ENCODE data around the gene TPRG1L.

TPRG1L gene

DNA sequence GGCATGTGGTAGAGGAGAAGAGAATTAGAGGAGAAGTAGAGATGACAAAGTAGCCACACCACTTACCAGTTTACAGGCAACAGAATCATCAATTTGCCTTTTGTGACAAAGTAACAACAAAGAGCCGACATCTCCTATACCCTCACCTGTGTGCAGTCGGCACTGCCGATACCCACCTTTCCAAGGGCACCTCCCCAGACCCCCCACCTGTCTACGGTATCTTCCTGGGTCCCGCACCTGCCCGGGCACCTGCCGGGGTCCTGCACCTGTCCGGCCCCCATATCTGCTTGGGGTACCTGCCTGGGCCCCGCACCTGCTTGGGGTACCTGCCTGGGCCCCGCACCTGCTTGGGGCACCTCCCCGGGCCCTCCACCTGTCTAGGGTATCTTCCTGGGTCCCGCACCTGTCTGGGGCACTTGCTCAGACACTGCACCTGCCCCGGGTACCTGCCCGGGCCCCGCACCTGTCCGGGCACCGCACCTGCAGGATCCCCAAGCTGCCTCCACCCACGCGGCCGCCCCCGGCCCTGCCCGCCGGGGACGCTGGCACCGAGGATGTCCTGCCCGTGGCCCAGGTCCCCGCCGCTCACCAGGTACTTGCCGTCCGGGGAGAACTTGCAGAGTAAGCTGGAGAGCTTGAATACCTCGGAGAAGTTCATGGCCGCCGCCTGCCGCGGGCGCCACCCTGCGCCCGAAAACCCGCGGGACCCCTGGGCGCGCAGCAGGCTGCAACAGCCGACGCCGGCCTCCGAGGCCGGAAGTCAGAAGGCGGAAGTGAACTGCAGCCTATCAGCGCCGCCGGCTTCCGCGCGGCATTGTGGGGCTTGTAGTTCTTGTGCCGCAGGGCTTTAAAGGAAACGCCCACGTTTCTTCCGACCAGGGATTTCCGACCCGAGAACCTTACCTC, 24.8 kb downstream of the TPRG1L start, which contains the start of gene WRAP73:
WRAP73 (minus strand) TSS at position 762 of the 906 bp plus-strand sequence; CDS start at position 658, 104 bp downstream.
- no peak for FAIRE-seq

DNA sequence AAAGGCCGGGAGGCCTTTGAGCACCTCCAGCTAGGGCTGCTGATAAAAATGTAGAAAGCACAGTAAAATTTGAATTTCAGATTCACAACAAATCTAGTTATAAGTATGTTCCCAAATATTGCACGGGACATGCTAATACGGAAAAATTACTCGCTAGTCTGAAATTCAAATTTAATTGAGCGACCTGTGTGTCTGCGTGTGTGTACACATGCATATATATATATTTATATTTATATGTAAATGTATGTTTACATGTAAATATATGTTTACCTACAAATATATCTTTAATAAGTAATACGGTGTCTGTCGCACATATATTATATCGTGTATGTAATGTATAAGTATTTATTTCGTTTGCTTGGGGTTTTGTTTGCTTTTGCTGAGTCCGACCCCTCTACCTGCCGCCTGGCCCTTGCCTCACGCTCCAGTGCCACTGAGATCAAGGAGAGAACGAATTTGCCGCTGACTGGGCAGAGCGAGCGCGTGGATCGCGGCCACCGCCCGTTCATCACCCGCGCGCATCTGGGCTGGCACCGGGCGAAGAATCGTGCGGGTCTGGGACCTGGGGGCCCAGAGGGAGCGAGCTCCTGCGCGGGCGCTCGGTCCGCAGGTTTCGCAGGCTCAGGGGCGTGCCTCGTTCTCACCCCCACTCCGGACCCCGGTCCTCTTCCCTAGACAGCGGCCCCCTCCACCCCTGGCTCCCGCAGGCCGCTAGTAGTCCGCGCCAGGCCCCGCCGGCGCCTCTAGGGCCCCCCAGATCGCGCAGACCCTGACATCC, 25.6 kb downstream of the TPRG1L start:
- FAIRE-seq, result no peak

DNA sequence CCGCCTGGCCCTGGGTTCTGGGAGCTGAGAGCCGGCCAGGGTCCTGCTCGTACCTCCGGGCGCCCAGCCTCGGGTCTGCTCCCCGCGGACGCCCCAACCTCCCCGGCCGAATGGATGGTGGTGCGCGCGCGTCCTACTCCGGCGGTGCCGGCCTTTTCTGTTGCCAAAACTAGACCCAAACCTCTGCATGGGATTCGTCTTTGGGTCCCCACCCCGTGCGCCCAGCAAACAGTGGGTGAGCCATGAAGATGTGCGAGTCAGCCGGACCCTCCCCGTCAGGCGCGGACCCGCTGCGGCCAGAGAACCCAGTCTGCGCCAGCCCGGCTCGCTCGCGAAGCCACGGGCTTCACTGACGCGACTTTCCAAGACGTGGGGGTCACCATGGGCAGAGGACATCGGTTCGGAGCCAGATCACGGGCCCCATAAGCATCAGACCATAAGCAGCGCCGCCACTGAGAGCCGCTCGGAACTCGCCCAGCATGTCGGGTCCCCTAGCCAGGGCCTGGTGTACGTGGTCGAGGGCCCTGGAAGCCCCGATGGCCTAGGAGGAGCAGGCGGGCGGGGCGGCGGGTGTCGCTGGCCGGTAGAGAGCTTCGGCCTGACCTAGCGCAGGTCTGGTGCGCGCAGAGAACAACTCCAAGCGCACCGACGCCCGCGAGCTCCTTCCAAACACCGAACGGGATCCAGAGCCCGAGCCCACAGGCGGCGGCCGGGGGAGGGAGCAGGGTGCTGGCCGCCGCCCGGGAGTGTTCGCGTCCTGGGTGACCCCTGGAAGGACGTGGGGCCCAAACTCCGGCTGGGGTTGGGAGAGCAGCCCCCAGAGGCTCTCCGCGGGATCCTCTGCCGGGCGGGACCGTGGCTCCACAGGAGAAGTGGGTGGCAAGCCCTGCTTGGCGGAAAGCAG, 26.5 kb downstream of the TPRG1L start:
- FAIRE-seq, result no peak

DNA sequence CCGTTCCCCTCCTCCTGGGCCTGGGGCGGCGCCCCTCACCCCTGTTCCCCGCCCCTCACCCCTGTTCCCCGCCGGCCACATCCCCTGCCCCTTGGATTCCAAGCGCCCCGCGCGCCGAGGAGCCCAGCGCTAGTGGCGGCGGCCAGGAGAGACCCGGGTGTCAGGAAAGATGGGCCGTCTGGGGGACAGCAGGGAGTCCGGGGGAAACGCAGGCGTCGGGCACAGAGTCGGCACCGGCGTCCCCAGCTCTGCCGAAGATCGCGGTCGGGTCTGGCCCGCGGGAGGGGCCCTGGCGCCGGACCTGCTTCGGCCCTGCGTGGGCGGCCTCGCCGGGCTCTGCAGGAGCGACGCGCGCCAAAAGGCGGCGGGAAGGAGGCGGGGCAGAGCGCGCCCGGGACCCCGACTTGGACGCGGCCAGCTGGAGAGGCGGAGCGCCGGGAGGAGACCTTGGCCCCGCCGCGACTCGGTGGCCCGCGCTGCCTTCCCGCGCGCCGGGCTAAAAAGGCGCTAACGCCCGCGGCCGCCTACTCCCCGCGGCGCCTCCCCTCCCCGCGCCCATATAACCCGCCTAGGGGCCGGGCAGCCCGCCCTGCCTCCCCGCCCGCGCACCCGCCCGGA, 27.2 kb downstream of the TPRG1L start, which contains the start of gene TP73:
TP73 (plus strand) TSS at position 587 of the 618 bp plus-strand sequence. CDS start 29,850 bp downstream, outside the sequence.
- no peak for FAIRE-seq

DNA sequence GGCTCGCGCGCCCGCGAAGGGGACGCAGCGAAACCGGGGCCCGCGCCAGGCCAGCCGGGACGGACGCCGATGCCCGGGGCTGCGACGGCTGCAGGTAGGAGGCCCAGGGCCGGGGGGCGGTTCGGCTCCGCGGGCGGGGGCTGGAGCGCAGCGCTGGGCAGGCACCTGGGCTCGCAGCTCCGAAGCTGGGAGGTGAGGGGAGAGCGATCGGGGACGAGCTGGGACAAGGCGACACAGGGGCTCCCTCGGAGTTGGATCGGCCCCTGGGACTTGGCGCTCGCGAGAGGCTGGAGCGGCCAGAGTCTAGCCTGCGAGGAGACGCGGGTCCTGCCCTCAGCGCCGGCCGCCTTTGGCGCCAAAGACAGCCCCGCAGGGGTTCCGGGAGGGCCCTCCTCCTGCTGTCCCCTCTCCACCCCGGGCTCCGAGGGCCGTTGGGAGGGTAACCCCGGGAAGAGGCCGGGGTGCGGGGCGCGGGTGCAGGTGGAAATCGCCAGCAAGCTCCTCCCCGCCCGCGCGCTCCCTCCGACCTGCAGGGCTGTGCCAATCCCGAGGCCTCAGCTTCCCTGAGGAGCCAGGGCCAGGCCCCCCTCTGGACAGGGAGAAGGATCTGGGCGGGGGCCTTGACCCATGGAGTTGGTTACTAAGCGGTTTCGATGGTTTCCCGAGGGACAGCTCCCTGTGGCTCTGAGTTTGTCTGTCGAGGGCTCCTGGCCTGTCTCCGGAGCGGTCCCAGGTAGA, 27.9 kb downstream of the TPRG1L start:
- FAIRE-seq, result no peak

DNA sequence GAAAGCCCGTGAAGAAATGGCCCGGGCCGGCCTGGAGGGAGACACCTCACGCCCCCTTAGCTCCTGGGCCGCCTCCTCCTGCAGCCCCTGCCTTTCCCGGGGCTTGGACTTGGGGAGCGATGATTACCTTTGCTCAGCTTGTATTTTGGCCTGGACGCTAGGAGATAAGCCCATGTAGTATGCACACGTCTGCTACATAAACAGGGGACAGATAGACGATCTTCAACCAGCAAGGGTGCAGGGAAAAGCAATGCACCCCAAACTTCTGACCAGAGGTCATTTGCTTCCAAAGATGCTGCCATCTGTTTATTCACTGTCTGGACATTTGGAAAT, 28.4 kb downstream of the TPRG1L start:
- FAIRE-seq, result no peak

DNA sequence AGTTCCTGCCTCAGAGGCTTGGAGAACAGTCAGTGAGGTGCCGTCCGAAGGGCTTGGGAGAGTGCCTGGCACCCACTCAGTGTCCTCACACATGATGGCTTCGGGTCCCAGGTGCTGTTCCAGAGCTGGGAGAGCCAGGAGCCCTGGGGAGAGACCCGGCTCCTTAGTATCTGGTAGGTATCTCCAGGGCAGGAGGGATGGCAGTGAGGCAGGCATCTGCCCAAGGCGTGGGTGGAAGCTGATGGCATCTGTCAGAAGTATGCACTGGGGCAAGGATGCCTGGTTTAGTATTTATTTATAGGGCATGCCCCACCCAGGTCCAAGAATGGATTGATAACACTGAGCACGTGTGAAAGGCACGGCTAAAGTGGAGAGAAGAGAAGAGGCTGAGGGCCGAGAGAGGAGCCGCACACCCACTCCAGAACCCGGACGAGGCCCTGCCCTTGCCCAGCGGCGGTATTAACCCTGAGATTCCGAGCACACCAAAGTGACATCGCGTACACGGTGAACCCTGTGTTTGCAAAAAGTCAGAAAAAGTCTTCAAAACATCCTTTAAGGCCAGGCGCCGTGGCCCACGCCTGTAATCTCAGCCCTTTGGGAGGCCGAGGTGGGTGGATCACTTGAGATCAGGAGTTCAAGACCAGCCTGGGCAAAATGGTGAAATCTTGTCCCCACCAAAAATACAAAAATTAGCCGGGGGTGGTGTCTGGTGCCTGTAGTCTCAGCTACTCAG, 29.9 kb downstream of the TPRG1L start:
- FAIRE-seq, result no peak

DNA sequence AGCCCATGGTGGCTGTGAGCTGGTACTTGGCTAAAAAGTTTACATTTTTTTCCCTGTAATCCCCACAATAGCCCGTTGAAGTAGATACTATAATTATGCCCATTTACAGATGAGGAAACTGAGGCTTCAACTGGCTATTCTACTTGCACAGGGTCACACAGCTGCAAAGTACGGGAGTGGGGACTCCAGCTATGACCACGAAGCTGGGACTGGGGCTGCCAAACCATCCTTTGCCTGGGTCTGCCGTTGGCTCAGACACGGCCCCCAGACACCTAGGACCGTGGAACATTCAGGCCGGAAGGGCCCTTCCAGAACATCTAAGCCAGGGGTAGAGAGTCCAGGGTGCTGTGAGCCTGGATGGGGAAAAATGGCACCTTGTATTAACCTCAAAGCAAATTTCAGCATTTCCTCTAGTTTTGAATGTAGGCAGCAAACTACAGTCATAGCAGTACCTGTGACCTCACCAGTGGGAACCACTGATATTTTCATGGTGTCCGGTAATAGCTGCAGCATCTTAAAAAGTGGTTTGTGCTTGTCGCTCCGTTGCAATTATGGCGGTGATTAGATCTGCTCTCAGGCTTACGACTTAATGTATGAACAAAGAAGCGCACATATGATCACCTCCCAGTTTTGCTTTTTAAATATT, 31.8 kb downstream of the TPRG1L start:
- no peak for FAIRE-seq

DNA sequence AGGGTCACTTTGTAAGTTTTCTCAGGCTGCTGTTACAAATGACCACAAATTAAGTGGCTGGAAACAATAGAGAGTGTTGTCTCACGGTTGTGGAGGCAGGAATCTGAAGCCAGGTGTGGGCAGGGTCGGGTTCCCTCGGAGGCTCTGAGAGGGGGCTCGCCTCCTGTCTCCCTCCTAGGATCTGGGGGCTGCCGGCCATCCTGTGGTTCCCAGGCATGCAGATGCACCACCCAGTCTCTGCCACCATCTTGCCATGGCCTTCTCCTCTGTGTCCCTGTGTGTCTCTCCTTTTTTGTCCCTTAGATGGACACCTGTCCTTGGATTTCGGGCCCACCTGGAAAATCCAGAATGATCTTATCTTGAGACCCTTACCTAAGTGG, 32.3 kb downstream of the TPRG1L start:
- no peak for FAIRE-seq

DNA sequence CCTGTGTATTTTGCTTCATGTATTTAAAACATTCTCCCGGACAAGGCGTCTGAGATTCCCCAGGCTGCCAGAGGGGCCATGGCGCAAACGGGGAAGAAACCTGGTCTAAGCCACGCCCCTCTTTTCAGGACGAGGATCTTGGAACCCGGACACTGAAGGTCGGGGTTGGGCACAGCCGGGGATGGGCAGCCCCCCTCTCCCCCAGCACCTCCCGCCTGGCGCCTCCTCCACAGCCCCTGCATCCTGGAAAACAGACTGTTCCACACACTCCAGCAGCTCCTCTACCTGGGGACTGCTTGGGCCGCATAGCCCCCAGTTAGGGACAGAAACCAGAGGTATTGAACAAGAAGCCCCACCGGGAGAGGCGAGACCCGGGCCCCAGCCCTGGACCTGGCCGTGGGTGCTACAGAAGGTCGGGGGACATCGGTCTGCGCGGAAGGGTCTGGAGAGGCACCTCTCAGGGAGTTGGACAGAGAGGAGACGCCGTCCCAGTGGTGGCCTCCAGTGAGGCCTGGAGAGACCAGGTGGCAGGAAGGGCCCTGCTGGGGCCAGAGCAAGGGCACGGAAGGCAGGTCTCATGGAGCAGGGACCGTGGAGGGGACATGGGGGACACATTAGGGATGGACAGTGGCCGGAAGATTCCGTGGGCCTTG, 32.9 kb downstream of the TPRG1L start:
- no peak for FAIRE-seq

DNA sequence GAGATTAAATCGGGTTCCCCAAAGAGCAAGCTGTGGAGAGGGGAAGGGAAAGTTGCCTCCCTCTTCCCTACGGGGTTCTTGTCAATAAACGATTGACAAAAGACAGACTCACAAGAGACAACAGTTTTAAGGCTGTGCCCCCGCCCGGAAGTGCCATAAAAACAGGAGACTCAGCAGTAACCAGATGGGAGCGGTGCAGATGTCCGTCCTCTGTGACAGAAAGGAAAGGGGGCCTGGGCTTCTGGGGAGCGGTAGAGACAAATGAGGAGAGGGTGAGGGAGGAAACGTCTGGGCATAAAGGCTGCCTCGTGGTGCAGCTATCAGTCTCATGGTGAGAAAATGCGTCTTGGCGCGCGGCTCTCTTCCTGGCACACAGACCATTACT, 33.4 kb downstream of the TPRG1L start:
- FAIRE-seq, result no peak

DNA sequence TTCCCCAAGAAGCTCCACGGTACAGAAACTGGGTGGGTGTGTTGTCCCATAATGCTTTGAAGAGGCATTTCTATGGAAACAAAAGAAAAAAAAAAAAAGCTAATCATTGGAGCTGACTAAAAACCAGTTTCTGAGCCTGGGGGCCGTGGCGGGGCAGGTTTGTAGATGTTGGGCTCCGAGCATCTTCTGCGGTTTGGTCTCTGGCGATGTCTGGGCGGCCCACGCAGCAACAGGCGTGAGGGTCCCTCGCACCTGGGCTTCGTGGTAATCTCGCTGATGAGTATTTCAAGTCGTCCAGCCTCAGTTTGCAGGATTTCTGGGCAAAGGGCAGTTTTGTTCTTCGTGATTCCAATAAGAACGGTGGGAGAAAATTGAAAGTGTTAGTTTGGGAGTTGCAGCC, 34.3 kb downstream of the TPRG1L start:
- no peak for FAIRE-seq

DNA sequence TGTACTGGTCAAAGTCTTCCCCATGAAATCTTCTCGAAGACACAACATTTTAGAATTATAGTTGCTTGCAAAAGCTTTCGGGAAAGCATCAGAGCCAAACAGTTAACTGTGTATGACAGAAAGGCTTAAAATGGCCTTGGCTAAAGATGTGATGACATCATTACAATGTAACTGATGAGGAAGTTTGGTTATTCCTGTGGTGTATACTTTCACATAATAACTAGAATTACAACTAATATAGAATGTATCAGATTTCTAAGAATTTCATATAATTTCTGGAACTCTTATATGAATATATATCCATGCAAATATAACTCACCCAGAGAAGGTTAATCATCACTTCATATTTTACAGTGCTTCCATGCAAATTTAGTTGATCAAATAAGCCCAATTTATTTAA, 35.9 kb downstream of the TPRG1L start:
- FAIRE-seq, result no peak

DNA sequence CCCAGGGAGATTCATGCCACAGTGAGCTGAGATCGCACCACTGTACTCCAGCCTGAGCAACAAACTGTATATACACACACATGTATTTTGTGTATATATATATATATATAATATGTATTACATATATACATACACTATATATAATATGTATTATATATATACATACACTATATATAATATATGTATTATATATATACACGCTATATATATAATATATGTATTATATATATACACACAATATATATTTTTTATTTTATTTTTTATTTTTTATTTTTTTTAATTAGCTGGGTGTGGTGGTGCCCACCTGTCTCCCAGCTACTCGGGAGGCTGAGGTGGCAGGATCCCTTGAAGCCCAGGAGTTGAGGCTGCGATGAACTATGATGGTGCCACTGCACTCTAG, 36.8 kb downstream of the TPRG1L start:
- no peak for FAIRE-seq

DNA sequence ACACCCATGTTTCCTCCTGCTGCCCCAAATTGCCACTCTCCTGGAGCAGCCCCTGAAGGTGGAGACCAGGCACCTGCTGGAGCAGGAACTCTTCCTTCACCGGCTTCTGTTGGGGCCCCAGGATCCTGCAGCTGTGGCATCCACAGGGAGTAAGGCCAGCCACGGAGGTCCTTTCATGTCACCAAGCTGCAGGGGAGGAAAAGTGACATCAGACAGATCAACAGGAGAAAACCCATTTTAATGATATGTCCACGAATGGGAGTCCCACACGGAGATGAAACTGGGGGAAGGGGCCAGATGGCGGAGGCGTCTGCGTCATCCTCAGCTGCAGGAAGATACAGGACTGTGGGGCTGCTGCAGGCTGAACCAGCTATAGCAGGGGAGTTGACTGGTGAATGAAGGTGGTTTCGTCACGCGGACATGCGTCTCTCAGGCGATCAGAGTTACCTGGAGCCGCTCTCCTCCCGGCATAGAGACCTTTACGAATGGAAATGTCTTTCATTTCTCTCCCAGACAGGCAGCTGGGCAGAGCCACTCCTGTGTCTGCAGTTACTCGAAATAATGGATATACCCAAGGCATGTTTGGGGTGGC, 37.4 kb downstream of the TPRG1L start:
- no peak for FAIRE-seq

DNA sequence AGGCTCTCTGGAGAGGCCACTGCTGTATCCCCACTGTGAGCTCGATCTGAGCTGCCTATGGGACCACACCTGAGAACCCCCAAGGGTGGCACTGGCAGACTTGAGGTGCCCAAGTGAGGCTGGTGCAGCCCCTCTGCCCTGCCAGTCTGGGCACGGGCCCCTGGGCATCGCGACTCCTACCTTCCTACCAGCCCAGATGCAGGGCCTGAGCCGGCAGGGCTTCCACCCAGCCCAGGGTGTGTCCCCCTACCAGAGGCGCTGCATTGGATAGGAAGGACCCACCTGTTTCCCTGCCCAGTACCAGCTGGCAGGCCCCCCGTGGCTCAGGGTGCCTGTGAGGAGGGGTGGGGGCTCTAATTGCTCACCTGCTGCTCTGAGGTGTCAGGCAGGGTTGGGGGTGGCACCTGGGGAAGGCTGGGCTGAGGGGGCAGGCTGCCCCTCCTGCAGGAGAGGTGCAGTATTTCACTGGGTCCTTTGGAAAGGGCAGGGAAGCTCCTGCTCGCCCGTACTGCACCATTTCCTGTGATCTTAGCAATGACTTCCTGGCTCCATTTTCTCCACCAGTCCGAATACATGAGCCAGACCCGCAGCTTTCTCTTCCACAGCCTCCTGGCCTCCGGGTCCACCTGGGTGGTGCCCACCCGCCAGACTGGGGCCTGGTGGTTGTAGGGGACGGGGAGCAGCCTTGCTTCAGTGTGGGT, 39.3 kb downstream of the TPRG1L start:
- FAIRE-seq, result no peak

DNA sequence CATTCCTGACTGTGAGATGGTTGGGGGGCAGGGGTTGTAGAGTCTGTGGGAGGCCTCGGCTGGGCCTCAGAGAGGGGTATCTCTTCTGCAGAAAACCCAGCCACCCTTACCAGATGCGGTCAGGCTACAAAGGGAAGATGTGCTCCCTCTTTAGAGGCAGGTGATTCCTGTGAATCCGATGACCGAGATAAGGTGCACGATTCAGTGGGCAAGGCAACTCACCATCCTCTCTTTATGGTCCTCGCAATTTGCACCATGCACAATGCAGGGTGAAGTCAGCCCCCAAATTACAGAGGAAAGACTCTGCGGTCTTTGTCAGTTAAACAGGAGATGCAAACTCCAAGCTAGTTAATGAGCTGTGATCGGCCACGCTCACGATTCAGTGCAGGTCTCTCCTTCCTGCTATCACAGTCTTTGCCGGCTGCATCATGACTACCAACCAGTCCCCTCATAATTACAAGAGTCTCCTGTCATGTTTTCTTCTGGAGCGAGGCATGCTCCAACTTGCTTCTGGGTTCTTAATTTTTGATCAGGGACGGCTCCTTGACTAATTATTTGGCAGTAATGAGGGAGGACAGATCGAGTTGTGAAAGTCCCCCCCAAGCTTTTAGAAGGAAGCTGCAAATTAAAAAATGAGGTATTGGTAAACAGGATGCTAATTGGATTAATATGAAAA, 40.0 kb downstream of the TPRG1L start:
- no peak for FAIRE-seq

DNA sequence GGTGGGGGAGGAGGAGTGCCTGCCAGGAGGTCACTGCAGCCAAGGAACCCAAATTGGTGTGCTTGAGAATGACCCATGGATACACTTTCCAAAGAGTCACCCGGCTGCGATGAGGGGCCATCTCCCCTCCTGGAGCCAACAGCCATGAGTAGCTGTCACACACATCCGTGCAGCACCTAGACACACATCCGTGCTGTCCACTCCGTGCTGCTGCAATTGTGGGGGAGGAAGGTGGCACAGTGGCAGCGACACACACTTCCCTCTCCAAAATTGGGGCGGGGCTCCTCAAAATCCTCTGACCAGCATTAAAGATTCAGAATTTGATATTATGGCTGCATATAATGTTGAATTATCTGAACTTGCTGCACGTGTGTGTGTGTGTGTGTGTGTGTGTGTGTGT, 43.3 kb downstream of the TPRG1L start:
- no peak for FAIRE-seq

Data from colon (tissue), 2 donors.